HG02870 (cell line): ENCODE data around the gene LRRC8B.
"Not testable (repeated sequence)": the region's sequence is repeated elsewhere in the genome, so short reads cannot be mapped to it uniquely, and the experiment has no call there.

ENCODE experiments used
- ATAC-seq: cut with Tn5 transposase; IDR thresholded peaks from one replicate; pipeline ENCODE4 v1.9.1; 2021; ENCODE audit warnings: mild to moderate bottlenecking, moderate library complexity; ENCODE audit not compliant: unreplicated experiment

LRRC8B gene

GRCh38 chr1:89523572-89524368, 859 bp upstream of the LRRC8B start:
- peak; percentile 18 for ATAC-seq

- ATAC-seq, result peak; percentile 4
These were observed 683 bp downstream of the LRRC8B start for GRCh38 chr1:89525169-89525855.

- ATAC-seq, result no peak
These were observed 2.6 kb downstream of the LRRC8B start for GRCh38 chr1:89527256-89527655.

GRCh38 chr1:89527750-89528381, 3.2 kb downstream of the LRRC8B start:
- no peak for ATAC-seq

- no peak for ATAC-seq
These were observed 3.8 kb downstream of the LRRC8B start for GRCh38 chr1:89528382-89528780.

GRCh38 chr1:89529196-89529595, 4.6 kb downstream of the LRRC8B start:
- ATAC-seq, result no peak

- no peak for ATAC-seq
These were observed 5.9 kb downstream of the LRRC8B start for GRCh38 chr1:89530444-89531089.

GRCh38 chr1:89531480-89532139, 7.0 kb downstream of the LRRC8B start:
- ATAC-seq, result no peak

- no peak for ATAC-seq
These were observed 7.6 kb downstream of the LRRC8B start for GRCh38 chr1:89532228-89532627.

GRCh38 chr1:89532866-89533265, 8.2 kb downstream of the LRRC8B start:
- no peak for ATAC-seq

GRCh38 chr1:89535537-89535936, 10.9 kb downstream of the LRRC8B start:
- ATAC-seq, result no peak

- ATAC-seq, result no peak
These were observed 12.1 kb downstream of the LRRC8B start for GRCh38 chr1:89536555-89537341.

GRCh38 chr1:89538361-89538760, 13.7 kb downstream of the LRRC8B start:
- ATAC-seq, result no peak

- no peak for ATAC-seq
These were observed 14.5 kb downstream of the LRRC8B start for GRCh38 chr1:89539128-89539527.

GRCh38 chr1:89540406-89540970, 15.9 kb downstream of the LRRC8B start:
- ATAC-seq, result no peak

- ATAC-seq, result no peak
These were observed 17.7 kb downstream of the LRRC8B start for GRCh38 chr1:89542345-89542744.

- ATAC-seq, result not testable (repeated sequence)
These were observed 19.0 kb downstream of the LRRC8B start for GRCh38 chr1:89543632-89544031.

GRCh38 chr1:89545264-89546038, 20.8 kb downstream of the LRRC8B start:
- no peak for ATAC-seq
